B cell (primary cell): Measurements from ENCODE around the gene ERCC8.

Experiments
- EZH2 ChIP-seq: IDR thresholded peaks from 2 replicates; pipeline ENCODE4 v1.6.1; 2012; ENCODE audit warnings: borderline replicate concordance, low read depth, mild to moderate bottlenecking, moderate library complexity, low read length; ENCODE audit not compliant: insufficient read depth, poor library complexity, severe bottlenecking
- TF ChIP-seq, protein P1 (sequence below): fragments of 200-600 bp; IDR thresholded peaks from one replicate; pipeline ENCODE4 v1.8.0; 2022; ENCODE audit warnings: antibody characterized with exemption, mild to moderate bottlenecking

DNA sequence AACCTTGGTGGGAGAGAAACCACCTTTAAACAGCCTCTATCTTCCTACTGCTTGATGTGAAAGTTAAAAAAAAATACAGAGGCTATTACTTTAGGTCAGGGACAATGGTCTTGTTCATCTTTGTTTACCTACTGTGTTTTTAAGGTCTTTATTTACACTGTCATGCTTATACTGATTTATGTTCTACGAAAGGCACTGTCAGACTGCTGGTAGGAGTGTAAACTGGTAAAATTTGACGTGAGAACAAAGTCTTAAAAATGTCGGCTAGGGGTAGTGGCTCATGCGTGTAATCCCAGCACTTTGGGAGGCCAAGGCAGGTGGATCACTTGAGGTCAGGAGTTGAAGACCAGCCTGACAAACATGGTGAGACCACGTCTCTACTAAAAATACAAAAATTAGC is 58.7 kb downstream of the ERCC8 start:
- TF ChIP-seq, protein P1, sequence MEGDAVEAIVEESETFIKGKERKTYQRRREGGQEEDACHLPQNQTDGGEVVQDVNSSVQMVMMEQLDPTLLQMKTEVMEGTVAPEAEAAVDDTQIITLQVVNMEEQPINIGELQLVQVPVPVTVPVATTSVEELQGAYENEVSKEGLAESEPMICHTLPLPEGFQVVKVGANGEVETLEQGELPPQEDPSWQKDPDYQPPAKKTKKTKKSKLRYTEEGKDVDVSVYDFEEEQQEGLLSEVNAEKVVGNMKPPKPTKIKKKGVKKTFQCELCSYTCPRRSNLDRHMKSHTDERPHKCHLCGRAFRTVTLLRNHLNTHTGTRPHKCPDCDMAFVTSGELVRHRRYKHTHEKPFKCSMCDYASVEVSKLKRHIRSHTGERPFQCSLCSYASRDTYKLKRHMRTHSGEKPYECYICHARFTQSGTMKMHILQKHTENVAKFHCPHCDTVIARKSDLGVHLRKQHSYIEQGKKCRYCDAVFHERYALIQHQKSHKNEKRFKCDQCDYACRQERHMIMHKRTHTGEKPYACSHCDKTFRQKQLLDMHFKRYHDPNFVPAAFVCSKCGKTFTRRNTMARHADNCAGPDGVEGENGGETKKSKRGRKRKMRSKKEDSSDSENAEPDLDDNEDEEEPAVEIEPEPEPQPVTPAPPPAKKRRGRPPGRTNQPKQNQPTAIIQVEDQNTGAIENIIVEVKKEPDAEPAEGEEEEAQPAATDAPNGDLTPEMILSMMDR = no peak
- no peak for TF ChIP-seq EZH2
